Erythroblast (primary cell): ENCODE data around the gene BCHE.

Experiments
- DNase-seq, 2 experiments: peaks; one replicate each; lab custom pipeline; 2025; lab: John Stamatoyannopoulos, UW
- GATA1 ChIP-seq: IDR thresholded peaks from 2 replicates; pipeline ENCODE4 v1.6.1; 2011; ENCODE audit warnings: low read depth, mild to moderate bottlenecking, control low read depth, low read length, moderate library complexity
- POLR2A ChIP-seq: IDR thresholded peaks from 2 replicates; pipeline ENCODE4 v1.6.1; 2011; ENCODE audit warnings: mild to moderate bottlenecking, low read length

The BCHE gene

GRCh38 chr3:165837058-165837525 is at the start of gene BCHE:
Gene BCHE, minus strand, starts transcription at chr3:165837423. Its CDS starts 6,390 bp downstream, at chr3:165831033.
- DNase-seq, result no peak
- TF ChIP-seq GATA1, result no peak
- no peak for TF ChIP-seq POLR2A

- no peak for DNase-seq
- TF ChIP-seq GATA1 (no peak), POLR2A (no peak)
Observed at GRCh38 chr3:165885558-165886270, 48.5 kb upstream of the BCHE start.

- no peak for DNase-seq
- TF ChIP-seq GATA1 (no peak), POLR2A (no peak)
Observed at GRCh38 chr3:165884518-165884917, 47.3 kb upstream of the BCHE start.

GRCh38 chr3:165883863-165884478 is 46.7 kb upstream of the BCHE start:
- TF ChIP-seq GATA1 (no peak), POLR2A (no peak)

GRCh38 chr3:165883117-165883516 is 45.9 kb upstream of the BCHE start:
- no peak for DNase-seq
- TF ChIP-seq GATA1, result no peak
- TF ChIP-seq POLR2A, result no peak

More at GRCh38 chr3:165883863-165884478, 46.7 kb upstream of the BCHE start:
- no peak for DNase-seq

GRCh38 chr3:165875644-165876043 is 38.4 kb upstream of the BCHE start:
- TF ChIP-seq GATA1, result no peak
- no peak for TF ChIP-seq POLR2A
- no peak for DNase-seq

- TF ChIP-seq GATA1, result no peak
- no peak for TF ChIP-seq POLR2A
- DNase-seq, result no peak
Observed at GRCh38 chr3:165874663-165875489, 37.7 kb upstream of the BCHE start.

GRCh38 chr3:165868088-165868487 is 30.9 kb upstream of the BCHE start:
- TF ChIP-seq POLR2A (no peak), GATA1 (no peak)
- no peak for DNase-seq

- TF ChIP-seq GATA1 (no peak), POLR2A (no peak)
Observed at GRCh38 chr3:165859061-165859460, 21.8 kb upstream of the BCHE start.

GRCh38 chr3:165855581-165855980 is 18.4 kb upstream of the BCHE start:
- no peak for DNase-seq
- TF ChIP-seq GATA1, result no peak
- TF ChIP-seq POLR2A, result no peak

More at GRCh38 chr3:165859061-165859460, 21.8 kb upstream of the BCHE start:
- no peak for DNase-seq

- peak in 1 of 2 experiments; percentile 16 for DNase-seq
- TF ChIP-seq GATA1 (no peak), POLR2A (no peak)
Observed at GRCh38 chr3:165854696-165855095, 17.5 kb upstream of the BCHE start.

GRCh38 chr3:165852711-165853110 is 15.5 kb upstream of the BCHE start:
- TF ChIP-seq GATA1 (no peak), POLR2A (no peak)
- DNase-seq, result no peak

- TF ChIP-seq GATA1, result no peak
- no peak for TF ChIP-seq POLR2A
- no peak for DNase-seq
Observed at GRCh38 chr3:165852191-165852590, 15.0 kb upstream of the BCHE start.
